HUDEP-2 (cell line): ENCODE data around the gene CHN2.

Experiments
- DNase-seq, 76 experiments: peaks; one replicate each; lab custom pipeline; 2025; ENCODE audit not compliant: unreplicated experiment in 76 of 76; lab: John Stamatoyannopoulos, UW

CHN2 gene

GRCh38 chr7:29194594-29195427 lies at the start of gene CHN2:
Gene CHN2 (plus strand): TSS chr7:29194775.
- DNase-seq = peak in 1 of 76 experiments; percentile 4

GRCh38 chr7:29145553-29146056 lies 49.0 kb upstream of the CHN2 start:
- DNase-seq = no peak

- DNase-seq = peak in 8 of 76 experiments; percentile 5 to 48 (median 18)
These were observed 48.4 kb upstream of the CHN2 start, which contains the start of gene CPVL for GRCh38 chr7:29146057-29146706. Gene CPVL (minus strand): TSS chr7:29146537. CDS start chr7:29121061, 25,476 bp downstream.

DNA sequence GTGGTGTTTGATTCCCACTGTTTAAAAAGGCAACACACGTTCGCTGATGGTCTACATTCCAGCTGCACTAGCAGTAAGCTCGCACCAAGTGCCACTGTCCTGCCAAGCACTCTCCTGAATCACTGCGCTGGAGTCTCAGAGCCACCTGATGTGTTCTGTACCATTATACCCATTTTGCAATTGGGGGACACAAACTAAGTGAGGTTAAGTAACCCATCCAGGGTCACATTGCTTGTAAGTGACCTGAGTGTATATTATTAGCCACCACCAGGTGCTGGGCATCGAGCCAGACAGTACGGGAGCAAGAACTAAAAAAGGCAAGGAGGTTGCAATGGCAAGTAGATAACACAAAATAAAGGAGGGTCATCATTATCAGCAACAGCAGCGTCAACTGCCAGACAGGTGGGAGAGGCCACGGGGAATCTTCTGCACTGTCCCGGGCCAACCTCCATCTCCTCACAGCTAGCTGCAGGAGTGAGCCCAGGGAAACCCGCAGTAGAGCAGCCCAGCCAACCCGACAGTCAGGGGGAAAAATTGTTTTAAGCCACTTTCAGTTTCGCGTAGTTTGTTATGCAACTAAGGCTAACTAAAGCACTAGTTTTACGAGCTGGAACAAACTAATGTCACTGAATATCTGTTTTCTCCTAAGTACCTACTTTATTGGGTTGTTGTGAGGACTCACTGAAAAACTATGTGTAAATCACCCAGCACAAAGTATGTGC lies 47.5 kb upstream of the CHN2 start:
- peak in 15 of 76 experiments; percentile 1 to 40 (median 15) for DNase-seq

DNA sequence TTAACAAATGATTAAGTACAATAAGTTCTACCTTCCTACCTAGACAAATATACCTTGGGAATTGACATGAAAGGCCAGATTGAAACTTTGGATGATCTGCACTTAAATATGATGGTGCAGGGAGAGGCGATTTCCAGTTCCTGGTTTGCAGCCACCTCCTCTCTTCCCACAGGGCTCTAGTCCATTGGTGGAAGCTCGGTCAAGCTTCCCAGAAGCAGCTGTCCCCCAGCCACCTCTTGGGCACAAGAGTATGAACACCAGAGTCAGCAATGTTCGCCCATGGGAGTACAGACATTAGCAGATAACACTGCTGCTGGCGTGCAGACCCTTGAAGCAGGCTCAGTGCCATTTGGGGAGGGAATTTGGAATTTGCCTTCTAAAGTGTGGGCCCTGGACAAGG lies 46.8 kb upstream of the CHN2 start:
- DNase-seq = no peak

- DNase-seq = no peak
These were observed 45.5 kb upstream of the CHN2 start for GRCh38 chr7:29149036-29149435.

DNA sequence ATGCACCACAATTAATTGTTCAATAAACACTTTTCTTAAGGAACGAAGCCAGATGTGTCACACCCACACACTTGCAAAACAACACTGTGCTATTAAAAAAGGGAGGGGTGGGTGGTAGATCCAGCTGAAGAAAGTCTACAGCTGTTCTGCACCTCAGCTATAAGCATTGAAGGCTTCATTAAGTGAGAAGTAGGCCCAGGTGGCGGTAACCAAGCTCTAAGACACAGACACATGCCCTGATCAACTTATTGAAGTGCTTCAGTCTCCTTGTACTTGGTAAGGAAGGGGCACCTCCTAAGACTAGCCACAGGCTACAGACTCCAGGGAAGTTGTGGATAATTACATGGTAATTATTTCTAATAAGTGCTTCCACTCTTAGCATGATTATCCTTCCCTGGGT lies 43.7 kb upstream of the CHN2 start:
- DNase-seq = no peak

GRCh38 chr7:29154076-29154475 lies 40.5 kb upstream of the CHN2 start:
- no peak for DNase-seq

- DNase-seq = no peak
These were observed 37.6 kb upstream of the CHN2 start for GRCh38 chr7:29156907-29157452.

- no peak for DNase-seq
These were observed 35.7 kb upstream of the CHN2 start for GRCh38 chr7:29158795-29159423.

DNA sequence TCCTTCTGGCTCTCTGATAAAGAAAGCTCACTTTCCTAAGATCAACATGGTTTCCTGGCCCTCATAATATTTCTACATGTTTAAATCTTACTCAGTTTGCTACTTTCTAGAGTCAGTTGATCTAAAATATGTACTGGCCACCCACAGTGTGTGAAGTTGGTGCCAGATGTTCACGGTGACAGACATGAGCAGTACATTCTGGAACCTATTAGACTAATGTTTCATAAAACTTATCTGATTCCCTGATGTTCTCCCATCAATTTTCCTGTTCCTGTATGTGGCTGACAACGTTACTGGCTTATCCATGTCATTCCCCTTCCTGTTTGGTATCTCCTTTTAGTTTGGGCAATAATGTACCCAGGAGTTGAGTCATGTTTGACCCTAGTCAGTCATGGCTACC lies 34.5 kb upstream of the CHN2 start:
- no peak for DNase-seq

DNA sequence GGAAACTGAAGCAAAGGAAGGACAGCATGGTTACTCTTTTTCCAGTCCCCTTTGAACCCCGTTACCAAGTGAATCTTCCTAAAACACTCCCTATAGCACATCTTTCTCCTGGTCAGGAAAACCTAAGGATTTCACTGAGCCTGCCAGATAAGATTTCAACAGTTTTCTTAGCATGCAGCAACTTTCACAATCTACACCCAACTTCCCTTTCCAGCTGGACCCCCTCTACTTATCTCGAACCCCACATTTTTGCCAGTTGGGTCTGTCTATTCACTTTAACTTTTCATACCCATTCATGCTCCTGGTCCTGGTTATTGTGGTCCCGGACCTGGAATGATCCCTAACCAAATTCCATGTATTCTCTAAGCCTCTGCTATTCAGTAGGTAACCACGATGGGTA lies 33.3 kb upstream of the CHN2 start:
- no peak for DNase-seq

DNA sequence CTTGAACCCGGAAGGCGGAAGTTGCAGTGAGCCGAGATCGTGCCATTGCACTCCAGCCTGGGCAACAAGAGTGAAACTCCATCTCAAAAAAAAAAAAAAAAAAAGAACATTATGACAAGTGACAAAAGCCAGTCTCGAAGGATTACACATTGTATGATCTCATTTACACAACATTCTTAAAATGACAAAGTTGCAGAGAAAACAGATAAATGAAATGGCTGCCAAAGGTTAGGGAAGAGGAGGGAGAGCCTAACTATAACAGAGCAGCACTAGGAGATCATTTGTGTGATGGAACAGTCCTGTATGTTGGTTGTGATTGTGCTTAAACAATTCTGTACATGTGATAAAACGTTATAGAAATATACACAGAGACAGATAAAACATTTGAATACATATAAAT lies 32.0 kb upstream of the CHN2 start:
- no peak for DNase-seq

DNA sequence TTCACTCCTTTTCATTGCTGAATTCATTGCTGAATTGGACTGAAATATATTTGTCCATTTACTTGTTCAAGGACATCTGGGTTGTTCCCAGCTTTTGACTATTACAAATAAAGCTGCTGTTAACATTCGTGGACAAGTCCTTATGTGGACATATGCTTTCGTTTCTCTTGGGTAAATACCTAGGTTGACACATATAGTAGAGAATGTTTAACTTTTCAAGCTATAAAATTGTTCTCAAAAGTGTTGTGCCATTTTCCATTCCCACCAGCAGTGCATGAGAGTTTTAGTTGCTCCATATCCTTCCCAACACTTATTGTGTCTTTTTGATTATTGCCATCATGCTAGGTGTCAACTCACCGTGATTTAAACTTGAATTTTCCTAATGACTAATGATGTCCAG lies 30.7 kb upstream of the CHN2 start:
- no peak for DNase-seq

DNA sequence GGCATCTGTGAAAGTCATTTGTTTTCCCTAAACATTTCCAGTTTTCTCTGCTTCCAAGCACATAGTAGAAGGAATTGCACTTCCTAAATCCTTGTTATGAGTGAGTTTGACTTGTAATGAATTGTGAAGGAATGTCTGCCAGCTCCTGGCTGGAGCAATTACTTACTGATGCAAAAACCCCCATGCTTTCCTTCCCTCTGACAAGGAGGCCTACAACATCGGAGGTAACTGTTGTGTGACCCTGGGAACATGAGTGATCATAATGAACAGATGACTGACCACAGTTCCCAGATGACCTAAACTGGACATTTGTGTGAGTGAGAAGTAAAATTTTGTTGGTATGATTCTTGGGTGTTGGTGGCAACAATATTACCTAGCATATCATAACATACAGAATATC lies 26.9 kb upstream of the CHN2 start:
- DNase-seq = no peak

DNA sequence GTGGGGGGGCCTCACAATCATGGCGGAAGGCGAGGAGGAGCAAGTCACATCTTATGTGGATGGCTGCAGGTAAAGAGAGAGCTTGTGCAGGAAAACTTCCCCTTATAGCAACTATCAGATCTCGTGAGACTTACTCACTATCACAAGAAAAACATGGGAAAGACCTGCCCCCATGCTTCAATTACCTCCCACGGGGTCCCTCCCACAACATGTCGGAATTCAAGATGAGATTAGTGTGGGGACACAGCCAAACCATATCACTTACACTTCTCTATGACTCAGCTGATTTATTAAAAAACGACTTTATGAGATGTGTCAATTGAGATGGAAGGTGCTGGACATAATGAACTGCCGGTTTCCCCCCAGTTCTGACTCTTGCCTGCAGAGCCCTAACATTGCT lies 23.8 kb upstream of the CHN2 start:
- no peak for DNase-seq

- no peak for DNase-seq
These were observed 21.1 kb upstream of the CHN2 start for GRCh38 chr7:29173458-29173857.

GRCh38 chr7:29177963-29178600 lies 16.5 kb upstream of the CHN2 start:
- no peak for DNase-seq

DNA sequence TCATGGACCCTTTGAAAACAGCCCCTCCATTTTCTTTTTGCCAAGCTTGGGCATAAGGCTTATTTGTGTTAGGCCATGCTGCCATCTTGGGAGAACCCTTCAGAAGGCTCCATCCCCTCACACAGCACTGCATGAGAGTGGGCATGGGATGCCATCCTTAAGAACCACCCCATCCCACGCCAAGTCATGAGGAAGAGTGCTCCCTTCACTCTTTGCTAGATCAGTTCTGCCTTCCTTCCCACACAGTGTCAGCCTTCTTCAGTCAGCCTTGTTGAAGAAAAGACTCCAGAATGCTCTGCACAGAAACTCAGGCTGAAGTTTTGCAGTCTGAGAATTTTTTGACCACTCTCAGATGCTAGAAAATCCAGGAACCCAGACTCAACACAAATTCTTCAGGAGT lies 15.5 kb upstream of the CHN2 start:
- DNase-seq = no peak

- no peak for DNase-seq
These were observed 10.0 kb upstream of the CHN2 start for GRCh38 chr7:29184599-29184998.
